SHP77 (cell line): Measurements from ENCODE around the gene COL13A1.

Experiments
- DNase-seq, 2 experiments: peaks; one replicate each; lab custom pipeline; 2025; lab: John Stamatoyannopoulos, UW

COL13A1 gene

DNA sequence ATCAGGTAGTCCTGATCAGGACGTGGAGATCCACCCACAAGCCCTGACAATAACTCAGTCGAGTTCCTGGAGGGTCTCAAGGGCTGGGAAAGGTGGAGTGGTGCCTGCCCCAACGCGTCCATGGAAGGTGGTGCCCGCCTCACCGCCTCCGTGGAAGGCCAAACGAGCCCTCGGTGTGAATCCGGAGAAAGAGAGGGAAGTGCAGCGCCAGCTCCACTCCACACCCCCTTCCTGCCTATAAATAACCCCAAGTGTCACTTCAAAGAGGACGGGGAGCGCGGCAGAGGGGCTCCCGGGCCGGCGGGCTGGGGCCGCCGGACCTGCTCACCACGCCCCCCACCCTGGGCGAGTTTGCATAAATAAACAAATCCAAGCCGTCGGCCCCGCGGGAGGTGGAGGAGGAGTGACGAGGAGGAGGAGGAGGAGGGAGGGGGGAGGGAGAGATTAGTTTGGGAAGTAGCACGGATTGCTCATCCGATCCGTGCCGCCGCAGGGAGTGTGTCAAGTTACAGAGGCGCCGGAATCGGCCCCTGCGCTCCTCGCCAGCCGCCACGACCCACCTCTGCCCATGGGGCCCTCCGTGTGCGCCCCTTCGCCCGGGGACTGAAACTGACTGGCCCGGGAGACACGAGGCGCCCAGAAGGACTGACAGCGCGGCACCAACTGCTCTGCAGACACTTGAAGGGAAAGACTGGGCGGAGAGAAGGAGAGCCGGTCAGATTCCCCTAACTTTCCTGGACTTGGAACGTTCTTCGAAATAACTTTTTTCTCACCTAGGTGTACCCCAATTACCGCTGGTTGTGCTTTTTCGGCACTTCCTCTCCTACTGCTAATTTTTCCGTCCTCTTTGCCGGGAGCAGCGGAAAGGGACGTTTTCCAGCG is at the start of gene COL13A1:
Gene COL13A1 (plus strand): TSS at position 473 of the 882 bp plus-strand sequence. CDS start 518 bp downstream, outside the sequence.
- no peak for DNase-seq

DNA sequence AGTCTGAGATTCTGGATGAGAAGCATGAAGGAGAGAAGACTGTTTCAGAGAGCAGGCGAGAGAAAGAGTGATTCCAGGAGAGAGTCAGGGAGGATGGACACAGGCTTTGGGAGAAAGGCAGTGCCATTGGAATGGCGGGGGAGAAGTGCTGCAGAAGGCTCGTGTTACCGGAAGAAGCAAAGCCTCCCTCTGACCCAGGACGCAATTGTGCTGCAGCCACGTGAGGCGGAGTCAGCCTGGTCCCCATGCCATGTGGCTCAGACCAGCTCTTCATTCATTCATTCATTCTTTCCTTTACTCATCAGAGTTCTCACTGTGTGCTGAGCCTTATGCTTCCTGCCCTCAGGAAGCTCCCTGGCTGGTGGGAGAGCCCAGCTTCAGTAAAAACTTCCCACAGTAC is 49.2 kb upstream of the COL13A1 start:
- DNase-seq = no peak

DNA sequence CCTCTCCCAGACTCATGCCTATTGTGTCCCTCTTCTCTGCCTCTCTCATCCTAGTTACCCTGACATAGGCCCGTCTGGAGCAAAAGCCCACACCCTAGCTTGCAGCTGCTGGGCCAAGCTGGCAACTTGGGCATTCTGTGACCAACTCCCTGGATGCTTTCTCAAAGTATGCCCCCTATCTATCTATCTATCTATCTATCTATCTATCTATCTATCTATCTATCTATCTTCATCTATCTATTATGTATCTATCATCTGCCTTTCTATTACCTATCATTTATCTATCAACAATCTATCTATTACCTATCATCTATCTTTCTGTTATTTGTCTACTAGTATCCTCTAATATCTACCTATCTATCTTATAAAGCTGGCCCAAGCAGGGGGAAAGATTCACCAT is 45.4 kb upstream of the COL13A1 start:
- DNase-seq = no peak

DNA sequence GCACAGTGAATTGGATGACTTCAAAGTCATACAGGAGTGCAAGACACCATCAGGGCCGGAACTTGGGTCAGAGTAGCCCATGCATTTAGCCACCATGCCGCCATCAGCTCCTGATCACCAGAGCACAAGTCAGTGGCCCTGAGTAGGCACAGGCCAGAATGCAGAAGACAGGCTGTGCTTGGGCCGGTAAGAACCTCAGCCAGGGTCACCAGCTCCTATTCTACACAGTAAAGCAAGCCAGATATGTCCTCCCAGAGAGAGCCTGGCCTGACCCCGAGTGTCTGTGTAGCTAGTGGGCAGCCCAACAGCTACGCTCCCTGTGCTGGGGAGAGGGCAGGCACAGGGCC is 44.5 kb upstream of the COL13A1 start:
- no peak for DNase-seq

DNA sequence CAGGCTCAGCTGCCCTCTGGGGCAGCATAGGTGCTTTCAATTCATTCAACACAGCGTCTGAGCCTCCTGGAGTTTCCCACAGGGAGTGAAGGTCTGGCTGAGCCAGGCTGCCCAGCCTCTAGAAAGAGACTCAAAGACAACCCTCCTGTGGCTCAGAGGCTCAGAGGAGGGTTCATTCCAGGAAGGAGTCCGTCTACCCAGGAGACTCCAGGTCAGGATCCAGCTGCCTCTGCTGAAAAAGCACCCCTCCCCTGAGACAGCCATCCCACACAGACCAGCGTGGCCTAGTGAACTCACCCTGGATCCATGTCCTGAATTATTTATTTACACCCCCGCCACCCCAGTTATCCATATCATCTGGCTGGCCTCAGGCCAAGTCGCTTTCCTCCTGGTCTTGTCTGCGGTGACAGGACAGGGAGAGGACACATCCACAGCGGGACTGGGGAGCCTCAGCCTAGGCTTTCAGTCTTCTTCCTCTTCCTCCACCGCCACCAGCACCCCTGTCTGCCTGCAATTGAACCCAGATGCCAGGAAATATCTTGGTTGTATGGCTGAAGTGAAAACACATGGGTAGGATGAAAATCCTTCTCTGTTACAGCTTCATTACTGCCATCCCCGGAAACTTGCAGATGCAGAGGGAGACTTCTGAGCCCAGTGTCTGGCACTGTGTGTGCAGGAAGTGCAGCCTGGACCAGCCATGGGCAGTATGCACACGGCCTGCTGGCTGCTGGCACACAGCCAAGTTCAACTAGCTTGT is 44.0 kb upstream of the COL13A1 start:
- DNase-seq = peak in 1 of 2 experiments; percentile 50

DNA sequence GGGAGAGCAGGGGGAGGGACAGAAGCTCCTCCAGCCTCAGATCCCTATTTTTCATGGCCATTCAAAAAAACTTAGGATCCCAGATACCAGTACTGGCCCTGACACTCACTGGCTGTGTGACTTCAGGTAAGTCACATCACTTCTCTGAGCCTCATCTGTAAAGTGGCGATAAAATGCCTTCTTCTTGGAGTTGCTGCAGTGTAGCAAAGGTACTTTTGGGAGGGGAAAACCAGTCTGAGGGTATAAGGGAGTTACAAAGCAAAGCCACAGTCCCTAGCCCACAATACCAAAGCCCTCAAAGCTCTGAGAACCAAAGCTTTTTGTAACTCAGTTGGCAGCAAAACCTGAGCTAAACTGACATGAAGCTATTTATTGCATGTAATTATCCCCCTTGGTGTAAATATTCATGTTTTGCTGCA is 43.4 kb upstream of the COL13A1 start:
- no peak for DNase-seq

DNA sequence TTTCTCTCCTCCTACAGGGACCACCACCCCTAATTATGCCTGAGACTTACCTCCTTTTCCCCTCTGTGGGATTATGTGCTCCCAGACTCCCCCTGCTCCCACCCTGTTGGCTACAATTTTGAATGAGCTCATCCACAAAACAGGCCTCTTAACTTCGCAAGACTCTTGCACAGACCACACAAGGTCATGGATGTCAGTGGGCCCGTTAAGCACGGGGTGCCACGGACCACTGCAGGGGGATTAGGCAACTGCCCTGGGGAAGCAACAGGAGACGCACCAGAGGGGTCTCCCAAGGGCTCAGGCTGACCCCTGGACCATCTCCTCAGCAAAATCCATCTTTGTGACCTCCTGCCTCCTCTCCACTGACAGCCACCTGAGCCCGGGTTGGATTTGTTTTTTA is 42.1 kb upstream of the COL13A1 start:
- DNase-seq = no peak

DNA sequence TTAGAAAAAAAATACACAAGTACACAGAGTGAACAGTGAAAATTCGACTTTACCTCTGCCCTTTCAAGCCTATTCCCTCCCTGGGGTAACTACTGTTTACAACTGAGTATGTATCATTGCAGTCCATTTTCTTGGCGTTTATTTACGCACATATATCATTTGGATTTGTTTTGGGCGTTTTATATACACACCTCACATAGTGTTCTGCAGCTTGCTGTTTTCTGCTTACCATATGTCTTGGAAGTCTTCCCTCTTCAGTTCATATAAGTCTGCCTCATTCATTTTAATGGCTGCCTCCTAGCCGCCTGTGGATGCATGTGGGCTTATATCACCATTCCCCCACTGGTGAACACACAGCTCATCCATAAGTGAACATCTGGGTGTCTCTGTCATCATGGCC is 41.6 kb upstream of the COL13A1 start:
- DNase-seq = no peak

DNA sequence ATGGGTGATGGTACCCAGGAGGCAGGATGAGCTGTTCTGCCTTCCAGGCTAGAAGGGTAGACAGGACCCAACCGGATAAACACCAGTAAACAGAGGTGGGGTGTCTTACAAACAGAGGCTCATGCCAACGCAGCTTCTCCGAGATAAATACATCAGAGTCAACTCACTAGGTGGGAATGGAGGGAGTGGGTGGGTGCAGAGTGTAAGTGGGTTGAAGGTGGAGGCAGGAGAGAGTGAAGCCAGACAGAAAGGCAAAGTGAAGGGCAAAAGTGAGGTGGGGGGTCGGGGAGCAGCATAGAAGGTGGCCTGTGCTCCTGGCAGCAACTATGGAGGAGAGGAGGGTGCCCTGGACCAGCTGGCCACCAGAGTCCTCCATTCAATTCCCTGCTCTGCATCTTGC is 40.4 kb upstream of the COL13A1 start:
- no peak for DNase-seq

DNA sequence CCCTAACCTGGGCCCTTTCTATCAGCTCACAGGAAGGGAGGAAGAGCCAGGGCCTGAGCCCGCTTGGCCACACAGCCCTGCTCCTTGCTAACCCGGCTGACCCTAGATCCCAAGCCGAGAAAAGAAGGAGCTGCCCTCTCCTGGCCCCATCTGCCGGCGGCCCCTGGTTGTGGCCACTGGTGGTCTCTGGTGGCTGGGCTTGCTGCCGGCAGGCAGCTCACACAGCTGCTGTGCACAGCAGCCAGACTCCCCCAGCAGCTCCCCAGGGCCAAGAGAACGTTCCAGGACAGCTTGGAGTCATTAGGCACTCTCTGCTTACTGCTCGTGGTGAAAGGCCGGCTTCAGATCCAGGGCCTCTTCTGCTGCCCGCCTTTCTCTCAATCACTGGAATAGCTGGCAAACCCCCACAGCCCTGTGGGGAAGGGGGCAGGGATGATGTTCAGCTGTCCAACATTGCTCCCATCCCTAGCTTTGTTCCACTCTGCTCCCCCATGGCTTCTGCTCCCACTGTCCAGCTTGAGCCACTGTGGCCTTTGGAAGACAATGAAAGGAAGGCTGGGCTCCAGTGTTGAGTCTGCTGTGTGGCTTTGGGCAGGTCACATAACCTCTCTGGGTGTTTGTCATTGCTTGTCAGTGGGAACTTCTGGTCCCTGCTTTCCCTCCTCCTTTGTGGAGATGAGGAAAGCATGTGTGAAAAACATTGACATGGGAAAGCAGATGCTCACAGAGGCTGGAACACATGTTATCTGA is 35.4 kb upstream of the COL13A1 start:
- no peak for DNase-seq

DNA sequence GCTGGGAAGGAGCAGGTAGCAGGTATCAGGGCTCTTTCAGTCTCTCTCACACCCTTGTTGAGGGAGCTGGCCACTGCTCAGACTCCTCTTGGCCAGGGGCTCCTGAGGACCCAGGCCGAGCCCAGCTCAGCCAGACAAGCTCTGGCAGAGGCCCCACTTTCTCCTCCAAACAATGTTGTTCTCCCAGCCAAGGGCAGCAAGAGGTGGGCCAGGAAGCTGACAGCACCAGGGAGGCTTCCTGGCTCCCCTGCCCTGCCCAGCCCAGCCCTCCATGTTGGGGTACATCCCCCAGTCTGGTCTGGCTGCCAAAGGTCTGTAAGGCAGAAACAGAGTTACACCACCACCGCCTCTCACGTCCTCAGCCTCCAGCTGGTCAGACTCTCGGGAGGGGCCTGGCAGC is 33.9 kb upstream of the COL13A1 start:
- DNase-seq = no peak

DNA sequence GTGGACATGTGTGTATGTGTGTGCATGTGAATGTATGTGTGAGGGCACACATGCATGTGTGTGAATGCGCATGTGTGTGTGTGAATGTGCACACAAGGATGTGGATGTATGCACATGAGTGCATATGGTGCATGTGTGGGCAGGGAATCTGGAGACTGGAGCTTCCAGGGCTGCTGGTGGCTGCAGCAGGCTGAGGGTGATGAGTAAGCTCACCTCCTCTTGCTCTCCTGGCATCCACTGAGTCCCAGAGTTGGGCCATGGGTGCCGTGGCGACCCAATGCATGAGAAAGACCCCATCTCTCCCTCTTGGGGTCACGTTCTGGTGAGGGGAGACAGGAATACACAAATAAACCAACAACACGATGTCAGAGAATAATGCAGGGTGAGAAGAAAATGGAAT is 33.3 kb upstream of the COL13A1 start:
- DNase-seq = no peak

DNA sequence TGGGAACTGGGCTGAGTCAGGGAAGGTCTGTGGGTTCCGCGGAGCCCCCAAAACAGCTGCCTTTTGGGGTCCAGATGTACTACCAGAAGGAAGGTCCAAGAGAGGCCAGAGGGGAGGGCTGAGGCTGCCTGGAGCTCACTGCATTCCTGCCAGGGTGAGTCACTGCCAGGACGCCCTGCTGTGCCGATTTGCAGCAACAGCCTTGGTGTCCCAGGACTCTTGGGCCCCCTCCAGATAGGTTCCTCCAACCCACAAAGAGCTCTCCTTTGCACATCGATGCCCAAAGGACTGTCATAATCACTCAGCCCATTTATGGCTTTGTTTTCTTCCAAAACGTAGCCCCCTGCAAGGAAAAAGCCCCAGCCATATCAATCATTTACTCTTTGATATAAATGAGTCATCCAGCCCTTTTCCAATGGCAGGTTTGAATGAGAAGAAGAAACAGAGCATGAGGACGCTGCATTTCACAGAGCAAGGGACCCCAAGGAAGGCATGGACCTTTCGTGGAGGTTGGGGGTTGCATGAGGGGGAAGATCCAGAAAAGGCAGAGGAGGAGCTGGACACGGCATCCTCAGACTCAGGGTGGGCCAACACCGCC is 32.2 kb upstream of the COL13A1 start:
- DNase-seq = no peak

DNA sequence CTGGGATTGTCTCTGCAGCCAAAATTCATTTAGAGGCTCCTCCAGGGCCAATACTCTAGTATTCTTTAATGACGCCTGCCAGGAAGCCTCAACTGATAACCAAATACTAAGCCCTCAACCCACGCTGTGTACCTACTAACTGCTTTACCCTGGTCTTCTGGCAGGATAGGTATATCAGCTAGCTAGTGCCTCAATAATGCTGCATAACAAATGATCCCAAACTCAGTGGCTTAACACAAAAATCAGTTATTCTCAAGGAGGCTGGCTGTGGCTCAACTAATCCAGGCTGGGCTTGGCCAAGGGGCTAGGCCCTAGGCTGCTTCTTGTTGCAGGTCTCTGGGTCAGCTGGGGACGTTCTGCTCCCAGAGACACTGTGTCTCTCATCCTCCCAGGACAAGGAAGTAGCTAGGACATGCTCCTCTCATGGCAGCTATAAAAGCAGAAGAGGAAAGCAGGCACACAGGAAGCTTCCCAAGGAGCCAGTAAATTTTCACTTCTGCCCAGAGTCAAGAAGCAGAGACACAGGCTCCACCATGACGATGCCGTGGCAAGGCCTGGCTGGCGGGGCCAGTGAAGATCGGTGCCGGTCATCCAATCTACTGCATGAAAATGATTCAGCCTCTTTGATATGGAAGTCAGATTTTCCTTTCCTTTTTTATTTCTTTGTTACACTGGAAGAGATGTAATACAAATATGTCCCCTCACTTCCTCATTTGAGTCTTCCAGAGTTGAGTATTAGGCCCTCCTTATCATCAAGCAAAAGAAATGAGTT is 28.6 kb upstream of the COL13A1 start:
- no peak for DNase-seq

DNA sequence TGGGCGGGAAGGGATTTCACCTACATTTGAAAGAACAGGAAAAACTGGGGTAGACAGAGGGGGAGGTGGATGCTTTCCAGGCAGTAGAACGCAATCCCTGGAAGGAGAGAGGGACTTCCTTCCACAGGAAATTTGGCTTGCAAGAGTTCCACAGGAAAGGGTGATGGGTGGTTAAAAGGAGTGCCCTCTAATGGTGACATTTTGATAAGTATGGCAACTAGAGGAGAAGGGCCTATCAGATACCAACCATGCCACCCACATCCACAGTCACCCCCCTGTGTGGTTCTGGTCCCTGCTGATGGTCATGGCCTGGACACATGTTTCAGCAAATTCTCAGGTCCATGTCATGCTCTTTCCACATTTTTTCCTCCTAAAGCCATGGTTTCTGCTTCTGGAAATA is 27.1 kb upstream of the COL13A1 start:
- no peak for DNase-seq

DNA sequence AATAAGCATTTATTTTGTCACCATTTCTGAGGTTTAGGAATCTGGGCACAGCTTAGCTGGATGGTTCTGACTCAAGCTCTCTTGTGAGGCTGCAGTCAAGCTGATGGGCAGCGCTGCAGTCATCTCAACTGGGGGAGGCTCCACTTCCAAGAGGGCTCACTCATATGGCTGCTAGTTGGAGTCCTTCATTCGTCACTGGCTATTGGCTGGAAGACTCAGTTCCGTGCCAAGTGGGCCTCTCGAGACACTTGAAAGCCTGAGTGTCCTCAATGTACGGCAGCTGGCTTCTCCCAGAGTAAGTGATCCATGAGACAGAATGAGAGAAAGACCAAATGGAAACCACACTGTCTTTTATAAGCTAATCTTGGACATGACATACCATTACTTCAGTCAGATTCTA is 21.6 kb upstream of the COL13A1 start:
- DNase-seq = no peak

DNA sequence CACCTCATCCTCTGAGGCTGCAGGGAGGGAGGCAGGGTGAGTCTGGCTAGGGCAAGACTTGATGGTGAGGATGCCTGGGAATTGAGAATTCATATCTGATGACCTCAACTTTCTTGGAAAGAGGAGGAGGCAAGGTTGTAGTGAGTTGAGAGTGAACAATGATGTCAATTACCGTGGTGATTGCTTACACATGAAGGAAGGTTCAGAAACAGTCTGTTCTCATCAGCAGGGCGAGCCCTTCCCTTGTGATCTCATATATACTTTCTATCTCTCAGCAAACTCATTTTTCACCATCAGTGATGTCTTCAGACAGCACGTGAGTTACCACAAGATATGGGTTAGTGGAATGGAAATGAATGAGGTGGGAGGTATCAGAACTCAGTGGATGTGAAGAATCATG is 20.1 kb upstream of the COL13A1 start:
- DNase-seq = no peak

DNA sequence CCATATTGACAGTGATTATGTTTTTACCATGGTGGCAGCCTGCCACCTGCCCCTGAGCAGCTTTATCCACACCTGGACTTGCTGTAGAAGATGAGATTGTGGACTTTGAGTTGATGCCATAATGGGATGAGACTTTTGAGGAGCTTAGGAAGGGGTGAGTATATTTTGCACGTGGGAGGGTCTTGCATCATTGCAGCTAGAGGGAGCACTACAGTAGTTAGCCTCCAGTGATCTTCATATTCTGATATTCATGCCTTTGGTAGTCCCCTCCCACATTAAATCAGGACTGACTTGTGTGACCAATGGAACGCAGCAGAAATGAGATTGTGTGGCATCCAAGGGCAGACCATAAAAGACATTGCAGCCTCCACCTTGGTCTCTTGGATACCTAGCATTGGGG is 18.2 kb upstream of the COL13A1 start:
- DNase-seq = no peak

DNA sequence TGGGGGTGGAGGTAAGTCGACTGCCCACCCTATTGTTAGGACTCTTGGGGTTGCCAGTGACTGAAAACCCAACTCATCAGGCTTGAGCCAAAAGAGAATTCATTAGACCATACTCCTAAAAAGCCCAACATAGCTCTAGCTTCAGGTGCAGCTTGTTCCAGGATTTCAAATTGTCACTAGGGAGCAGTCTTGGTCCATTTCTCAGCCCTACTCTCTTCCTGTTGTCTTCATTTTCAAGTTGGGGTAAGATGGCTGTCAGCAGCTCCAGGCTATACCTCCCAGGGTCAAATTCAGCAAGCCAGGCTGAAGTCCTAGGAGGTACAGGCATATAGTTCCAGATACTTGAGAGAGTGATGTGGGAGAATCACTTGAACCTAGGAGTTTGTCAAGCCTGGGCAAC is 14.9 kb upstream of the COL13A1 start:
- no peak for DNase-seq

DNA sequence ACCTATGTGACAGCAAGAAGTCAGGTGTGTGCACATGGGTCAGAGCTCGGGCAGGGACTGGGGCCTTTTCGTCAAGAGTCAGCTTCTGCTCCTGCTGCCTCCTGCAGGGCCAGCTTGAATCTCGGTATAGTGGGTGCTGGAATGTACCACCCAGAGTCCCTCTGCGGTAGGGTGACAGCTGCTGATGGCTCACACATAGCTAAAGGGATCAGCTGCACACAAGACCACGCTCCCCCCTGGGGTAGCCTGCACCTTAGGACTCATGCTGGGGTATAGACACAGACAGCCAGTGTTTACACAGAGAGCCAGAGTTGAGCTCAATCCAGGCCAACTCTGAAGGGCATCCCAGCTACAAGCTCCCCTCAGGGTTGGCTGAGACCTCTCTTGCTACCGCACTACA is 14.0 kb upstream of the COL13A1 start:
- DNase-seq = no peak

DNA sequence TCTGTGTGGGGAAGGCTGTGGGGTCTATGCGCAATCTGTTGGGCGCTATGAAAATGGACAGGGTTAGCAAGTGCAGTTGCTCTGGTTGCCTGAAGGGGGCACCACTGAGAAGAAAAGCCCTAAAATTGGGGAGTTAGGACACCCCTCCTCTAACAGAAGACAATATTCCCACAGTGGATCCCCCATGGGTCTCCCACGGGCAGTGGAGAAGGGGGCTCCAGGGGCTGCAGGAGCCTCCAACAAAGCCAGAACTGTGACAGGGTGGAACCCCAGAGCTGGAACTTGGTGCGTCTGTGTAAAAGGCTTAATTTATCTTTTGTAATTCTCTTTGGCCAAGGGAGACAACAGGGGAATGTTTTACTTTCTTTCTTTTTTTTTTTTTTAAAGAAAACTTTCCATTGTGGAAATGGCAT is 12.5 kb upstream of the COL13A1 start:
- DNase-seq = no peak

DNA sequence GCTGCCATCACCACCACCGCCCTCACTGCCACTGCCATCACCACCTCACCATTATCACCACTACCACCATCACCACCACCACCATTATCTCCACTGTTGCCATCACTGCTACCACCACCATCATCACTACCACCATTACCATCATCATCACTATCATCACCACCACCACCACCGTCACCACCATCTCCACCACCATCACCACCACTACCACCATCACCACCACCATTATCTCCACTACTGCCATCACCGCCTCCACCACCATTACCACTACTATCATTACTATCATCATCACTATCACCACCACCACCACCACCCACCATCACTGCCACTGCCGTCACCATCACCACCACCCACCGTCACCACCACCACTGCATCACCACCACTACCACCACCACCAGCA is 9.9 kb upstream of the COL13A1 start:
- no peak for DNase-seq
